Renal pelvis (tissue), 12 donors: ENCODE results near the gene SLC35B2. TPM values are rescaled to one million over a fixed set of nuclear protein-coding genes. Genes with fewer than 3 reads are reported as not detected.

Experiments
- DNase-seq: peaks from one replicate; pipeline ENCODE4 v3.0.0-alpha.2; 2013
- long read RNA-seq, 16 experiments: transcript quantifications; one replicate each; lab custom pipeline, GENCODE V29; 2026
- polyA plus RNA-seq, 3 donors: library from polyadenylated mRNA; unstranded; fragments of 120-200 nt; gene quantifications; one replicate each; pipeline ENCODE4 v1.2.1, GENCODE V29; 2013; ENCODE audit not compliant: insufficient read length in 3 of 3

The SLC35B2 gene, protein sequence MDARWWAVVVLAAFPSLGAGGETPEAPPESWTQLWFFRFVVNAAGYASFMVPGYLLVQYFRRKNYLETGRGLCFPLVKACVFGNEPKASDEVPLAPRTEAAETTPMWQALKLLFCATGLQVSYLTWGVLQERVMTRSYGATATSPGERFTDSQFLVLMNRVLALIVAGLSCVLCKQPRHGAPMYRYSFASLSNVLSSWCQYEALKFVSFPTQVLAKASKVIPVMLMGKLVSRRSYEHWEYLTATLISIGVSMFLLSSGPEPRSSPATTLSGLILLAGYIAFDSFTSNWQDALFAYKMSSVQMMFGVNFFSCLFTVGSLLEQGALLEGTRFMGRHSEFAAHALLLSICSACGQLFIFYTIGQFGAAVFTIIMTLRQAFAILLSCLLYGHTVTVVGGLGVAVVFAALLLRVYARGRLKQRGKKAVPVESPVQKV
- 10 to 100 TPM; 51.6 to 61.7 (median 55.8) TPM for polyA plus RNA-seq
- long read RNA-seq, donor 1, transcript SLC35B2-202 (4 exons, 2,043 nt), result major isoform, 27 of 30 reads
- long read RNA-seq, donor 1, partial matches to known transcripts, result 0 of 30 reads
- long read RNA-seq, donor 1, other reads (novel, unspliced or antisense), result 0 of 30 reads
- long read RNA-seq, donor 2, transcript SLC35B2-202 (4 exons, 2,043 nt), result major isoform, 40 of 40 reads
- long read RNA-seq, donor 2, partial matches to known transcripts, result 0 of 40 reads
- long read RNA-seq, donor 2, other reads (novel, unspliced or antisense), result 0 of 40 reads
- long read RNA-seq, donor 3, transcript SLC35B2-202 (4 exons, 2,043 nt), result major isoform, 21 of 22 reads
- long read RNA-seq, donor 3, partial matches to known transcripts, result 0 of 22 reads
- long read RNA-seq, donor 3, other reads (novel, unspliced or antisense), result 0 of 22 reads
- long read RNA-seq, donor 4, transcript SLC35B2-202 (4 exons, 2,043 nt), result major isoform, 25 of 26 reads
- long read RNA-seq, donor 4, partial matches to known transcripts, result 0 of 26 reads
- long read RNA-seq, donor 4, other reads (novel, unspliced or antisense), result 0 of 26 reads
- long read RNA-seq, donor 5, transcript SLC35B2-202 (4 exons, 2,043 nt), result major isoform, 21 of 21 reads
- long read RNA-seq, donor 5, partial matches to known transcripts, result 0 of 21 reads
- long read RNA-seq, donor 5, other reads (novel, unspliced or antisense), result 0 of 21 reads
- long read RNA-seq, donor 6, transcript SLC35B2-202 (4 exons, 2,043 nt), result major isoform, 26 of 28 reads
- long read RNA-seq, donor 6, partial matches to known transcripts, result 0 of 28 reads
- long read RNA-seq, donor 6, other reads (novel, unspliced or antisense), result 0 of 28 reads
- long read RNA-seq, donor 7, transcript SLC35B2-202 (4 exons, 2,043 nt), result major isoform, 41 of 48 reads
- long read RNA-seq, donor 7, partial matches to known transcripts, result 6 of 48 reads
- long read RNA-seq, donor 7, other reads (novel, unspliced or antisense), result 0 of 48 reads
- long read RNA-seq, donor 8, transcript SLC35B2-202 (4 exons, 2,043 nt), result major isoform, 10 of 10 reads
- long read RNA-seq, donor 8, partial matches to known transcripts, result 0 of 10 reads
- long read RNA-seq, donor 8, other reads (novel, unspliced or antisense), result 0 of 10 reads
- long read RNA-seq, donor 9, transcript SLC35B2-202 (4 exons, 2,043 nt), result major isoform, 25 of 26 reads
- long read RNA-seq, donor 9, partial matches to known transcripts, result 0 of 26 reads
- long read RNA-seq, donor 9, other reads (novel, unspliced or antisense), result 0 of 26 reads
- long read RNA-seq, donor 10, transcript SLC35B2-202 (4 exons, 2,043 nt), result major isoform, 20 of 27 reads
- long read RNA-seq, donor 10, partial matches to known transcripts, result 0 of 27 reads
- long read RNA-seq, donor 10, other reads (novel, unspliced or antisense), result 5 of 27 reads
- long read RNA-seq, donor 11, transcript SLC35B2-202 (4 exons, 2,043 nt), result major isoform, 13 of 15 reads
- long read RNA-seq, donor 11, partial matches to known transcripts, result 0 of 15 reads
- long read RNA-seq, donor 11, other reads (novel, unspliced or antisense), result 0 of 15 reads
- long read RNA-seq, donor 12, transcript SLC35B2-202 (4 exons, 2,043 nt), result major isoform, 36 of 38 reads
- long read RNA-seq, donor 12, partial matches to known transcripts, result 0 of 38 reads
- long read RNA-seq, donor 12, other reads (novel, unspliced or antisense), result 0 of 38 reads
- long read RNA-seq, donor 13, transcript SLC35B2-202 (4 exons, 2,043 nt), result major isoform, 12 of 12 reads
- long read RNA-seq, donor 13, partial matches to known transcripts, result 0 of 12 reads
- long read RNA-seq, donor 13, other reads (novel, unspliced or antisense), result 0 of 12 reads
- long read RNA-seq, donor 14, transcript SLC35B2-202 (4 exons, 2,043 nt), result major isoform, 41 of 44 reads
- long read RNA-seq, donor 14, partial matches to known transcripts, result 0 of 44 reads
- long read RNA-seq, donor 14, other reads (novel, unspliced or antisense), result 0 of 44 reads
- long read RNA-seq, donor 15, transcript SLC35B2-202 (4 exons, 2,043 nt), result major isoform, 38 of 51 reads
- long read RNA-seq, donor 15, partial matches to known transcripts, result 6 of 51 reads
- long read RNA-seq, donor 15, other reads (novel, unspliced or antisense), result 5 of 51 reads
- long read RNA-seq, donor 16, transcript SLC35B2-202 (4 exons, 2,043 nt), result major isoform, 32 of 40 reads
- long read RNA-seq, donor 16, partial matches to known transcripts, result 0 of 40 reads
- long read RNA-seq, donor 16, other reads (novel, unspliced or antisense), result 5 of 40 reads

DNA sequence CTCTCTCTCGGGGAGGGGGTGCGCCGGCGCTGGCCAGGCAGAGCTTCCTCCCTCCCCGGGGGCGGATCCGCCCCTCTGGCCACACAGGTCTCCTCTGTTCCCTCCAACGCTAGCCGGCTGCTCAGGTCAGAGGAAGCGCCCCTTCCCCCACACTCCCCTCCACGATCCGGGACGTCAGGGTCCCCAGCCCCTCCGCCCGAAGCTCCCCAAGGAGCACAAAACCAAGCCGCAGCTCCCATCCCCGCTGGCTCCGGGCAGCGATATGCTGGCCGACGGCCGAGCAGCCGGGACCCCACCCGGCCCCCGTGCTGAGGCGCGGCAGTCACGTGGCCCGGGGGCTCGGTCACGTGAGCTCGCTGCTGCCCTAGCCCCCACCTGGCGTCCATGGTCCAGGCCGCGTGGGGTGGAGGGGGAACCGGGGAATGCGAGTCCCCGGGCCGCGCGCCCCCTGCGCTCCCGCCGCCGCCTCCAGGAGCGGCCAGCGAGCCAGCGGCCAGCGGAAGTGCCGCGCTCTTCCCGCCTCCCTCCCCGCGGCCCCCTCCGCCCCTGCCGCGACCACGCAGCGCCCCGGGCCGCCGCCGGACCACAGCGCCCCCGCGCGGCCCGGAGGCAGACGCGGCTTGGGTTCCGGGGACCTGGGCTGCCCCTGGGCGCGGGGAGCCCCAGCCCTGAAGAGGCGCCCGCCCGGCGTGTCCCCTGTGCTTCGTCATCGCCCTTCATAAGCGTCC, at the start of gene SLC35B2:
TSS of gene SLC35B2 (minus strand) at position 504 of the 728 bp plus-strand sequence. CDS start at position 386, 118 bp downstream.
- DNase-seq, result peak; percentile 75

DNA sequence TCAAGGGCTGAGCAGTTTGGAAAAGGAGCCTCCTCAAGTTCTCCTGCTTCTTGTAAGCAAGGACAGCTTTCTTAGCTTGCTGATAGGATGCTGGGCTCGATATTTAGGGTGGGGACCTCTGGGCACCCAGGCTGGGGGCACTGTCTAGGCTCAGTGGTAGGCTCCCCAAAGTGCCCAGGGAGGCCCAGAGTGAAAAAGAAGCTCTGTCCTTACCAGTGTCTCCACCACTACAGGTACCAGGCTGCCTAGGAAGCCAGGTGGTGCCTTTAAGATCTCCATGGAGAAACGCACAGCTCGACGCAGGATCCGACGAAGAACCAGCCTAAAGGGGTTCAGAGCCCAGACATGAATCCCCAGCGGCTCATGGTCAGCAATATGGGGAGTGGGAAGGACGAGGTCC, 49.4 kb upstream of the SLC35B2 start:
- no peak for DNase-seq

DNA sequence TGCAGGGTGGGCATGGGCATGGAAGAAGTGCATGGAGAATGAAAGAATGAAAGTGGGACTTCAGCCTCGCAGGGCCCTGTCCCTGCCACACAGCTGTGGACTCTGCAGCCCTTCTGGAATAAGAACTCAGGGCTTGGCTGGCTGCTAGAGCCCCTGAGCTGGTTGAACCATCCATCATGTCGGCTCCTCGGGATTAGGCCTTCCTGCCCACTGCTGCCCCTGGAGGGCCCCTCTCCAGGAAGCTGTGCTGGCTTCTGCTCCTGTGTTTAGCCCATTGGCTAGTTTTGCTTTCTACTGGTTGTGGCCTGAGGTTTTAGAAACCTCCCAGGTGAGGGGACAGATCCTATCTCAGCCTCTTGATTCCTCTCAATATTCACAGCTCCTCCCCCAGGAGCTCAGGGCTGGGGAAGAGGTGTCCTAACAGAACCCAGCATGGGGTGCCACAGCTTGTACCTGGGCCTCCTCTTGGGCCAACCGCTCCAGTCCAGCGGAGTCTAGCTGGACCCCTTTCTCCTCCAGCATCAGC, 47.9 kb upstream of the SLC35B2 start:
- no peak for DNase-seq

DNA sequence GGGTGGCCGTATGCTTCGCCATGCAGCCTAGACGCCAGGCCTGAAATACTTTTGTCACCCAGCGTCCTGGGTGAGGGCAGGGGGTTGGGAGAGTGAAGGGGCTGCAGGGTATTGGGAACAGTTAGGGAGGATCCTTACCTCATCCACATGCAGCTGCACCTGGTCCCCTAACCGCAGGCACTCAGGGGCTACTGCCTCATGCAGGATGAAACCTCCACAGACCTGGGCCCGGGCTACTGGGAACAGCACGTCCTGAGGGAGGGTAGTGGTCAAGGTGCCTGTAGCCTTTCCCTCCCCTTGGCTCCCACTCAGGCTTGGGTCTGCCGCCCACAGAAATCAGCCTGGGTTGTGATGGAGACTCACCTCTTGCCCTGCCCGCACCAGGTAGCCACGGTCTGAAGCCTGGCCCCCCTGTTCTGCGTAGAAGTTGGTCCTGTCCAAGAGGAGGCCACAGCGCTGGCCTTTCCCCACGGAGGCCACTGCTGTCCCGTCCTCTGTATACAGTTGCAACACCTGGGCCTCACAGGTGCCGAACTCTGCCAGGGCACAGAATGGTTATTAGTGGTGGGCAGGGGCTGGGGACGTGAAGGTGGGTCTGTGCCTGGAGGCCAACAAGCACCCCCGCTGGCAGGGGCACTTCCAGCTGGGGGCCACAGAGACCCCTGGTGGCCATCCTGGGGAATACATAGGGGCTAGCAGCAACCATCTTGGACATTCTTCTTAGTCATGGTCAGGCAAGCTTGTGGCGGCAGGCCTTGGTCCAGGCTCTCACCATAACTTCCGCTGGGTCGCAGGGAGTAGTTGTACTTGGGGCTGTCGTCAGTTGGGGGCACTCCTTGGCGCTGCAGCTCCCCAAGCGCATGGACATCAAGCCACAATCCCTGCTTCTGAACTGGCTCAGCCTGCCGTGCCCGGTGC, 47.2 kb upstream of the SLC35B2 start:
- DNase-seq, result no peak

DNA sequence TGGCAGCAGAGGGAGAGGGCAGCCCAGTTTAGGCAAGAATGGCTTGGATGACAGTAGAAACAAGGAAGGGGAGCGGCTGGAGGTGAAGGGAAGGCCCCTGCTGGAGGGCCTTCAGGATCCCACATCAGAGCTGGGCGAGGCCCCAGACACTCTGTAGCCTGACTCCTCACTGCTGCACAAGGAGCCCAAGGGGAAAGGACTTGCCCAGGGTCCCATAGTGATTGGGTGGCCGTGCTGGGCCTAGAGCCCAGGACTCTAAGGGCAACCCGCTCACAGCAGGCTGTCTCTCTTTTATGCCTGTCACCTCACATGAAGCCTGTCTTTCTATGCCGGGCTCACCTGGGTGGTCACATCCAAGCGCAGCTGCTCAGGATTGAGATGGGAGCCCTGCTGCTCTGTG, 46.5 kb upstream of the SLC35B2 start:
- DNase-seq, result no peak

DNA sequence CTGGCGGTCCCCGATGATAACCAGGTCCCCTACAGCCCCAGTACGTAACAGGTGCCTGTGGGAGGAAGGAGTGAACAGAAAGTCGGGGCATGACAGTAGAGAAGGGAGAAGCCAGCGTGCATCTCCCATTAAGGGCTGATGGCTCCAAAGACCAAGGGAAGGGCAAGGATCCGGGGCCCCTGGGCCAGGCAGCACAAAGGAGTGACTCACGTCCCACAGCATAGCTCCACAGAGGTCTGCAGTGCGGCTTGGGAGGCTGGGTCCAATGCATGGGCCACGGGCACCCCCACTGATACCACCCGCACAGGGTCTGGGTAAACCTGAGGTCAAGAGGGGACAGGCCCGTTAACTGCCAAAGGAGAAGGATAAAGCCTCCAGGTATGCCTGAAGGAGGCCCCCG, 45.5 kb upstream of the SLC35B2 start:
- DNase-seq, result no peak

DNA sequence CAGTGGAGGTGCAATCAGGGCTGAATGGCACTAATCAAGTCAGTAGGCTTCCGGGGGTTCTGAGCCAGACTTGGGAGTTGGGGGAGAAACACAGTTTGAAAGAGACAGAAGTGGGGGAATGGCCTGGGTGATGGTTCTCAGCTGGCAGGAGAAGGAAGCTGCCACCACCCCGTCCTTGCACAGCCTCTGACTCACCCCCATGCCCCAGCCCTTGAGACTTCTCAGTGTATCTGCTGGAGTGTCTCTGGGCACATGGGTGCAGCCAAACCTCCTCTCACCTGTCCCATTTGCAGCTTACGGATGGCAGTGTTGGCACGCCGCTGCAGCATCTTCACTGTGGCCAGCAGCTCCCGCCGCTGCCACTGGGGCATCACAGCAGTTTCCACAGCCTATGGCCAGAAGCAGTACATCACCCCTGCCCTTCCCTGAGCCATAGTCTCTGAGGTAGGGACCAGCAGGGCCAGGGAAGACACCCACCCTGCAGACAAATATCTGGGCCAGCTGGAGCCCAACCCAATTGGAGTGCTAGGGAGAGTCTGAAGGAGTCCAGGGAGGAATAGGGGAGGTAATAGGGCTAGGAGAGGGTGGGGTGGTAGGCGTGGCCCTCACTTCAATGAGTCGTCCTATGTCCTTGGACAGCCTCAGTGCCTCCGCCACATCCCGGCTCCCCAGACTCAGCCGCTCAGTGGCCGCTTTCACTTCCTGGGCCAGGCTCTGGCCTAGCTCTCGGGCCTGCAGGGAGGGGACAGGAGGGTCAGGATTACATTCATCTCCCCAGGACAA, 44.6 kb upstream of the SLC35B2 start:
- no peak for DNase-seq

DNA sequence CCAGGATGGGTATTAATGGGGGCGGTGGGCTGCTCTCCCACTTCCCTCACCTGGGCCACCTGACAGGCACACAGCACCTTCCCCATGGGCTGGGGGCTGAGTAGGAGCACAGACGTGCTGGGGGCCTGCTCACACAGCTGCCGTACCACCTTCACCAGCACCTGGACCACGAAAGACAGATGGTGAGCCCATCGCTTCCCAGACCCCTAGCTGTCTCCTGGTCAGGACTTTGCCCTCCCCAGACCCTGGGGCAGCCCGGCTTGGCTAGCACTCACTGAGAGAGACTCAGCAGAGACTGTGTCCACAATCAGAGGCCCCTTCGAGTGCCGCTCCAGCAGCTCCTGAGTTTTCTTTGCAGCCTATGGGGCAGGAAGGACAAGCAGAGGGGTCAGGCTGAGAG, 43.8 kb upstream of the SLC35B2 start:
- no peak for DNase-seq

DNA sequence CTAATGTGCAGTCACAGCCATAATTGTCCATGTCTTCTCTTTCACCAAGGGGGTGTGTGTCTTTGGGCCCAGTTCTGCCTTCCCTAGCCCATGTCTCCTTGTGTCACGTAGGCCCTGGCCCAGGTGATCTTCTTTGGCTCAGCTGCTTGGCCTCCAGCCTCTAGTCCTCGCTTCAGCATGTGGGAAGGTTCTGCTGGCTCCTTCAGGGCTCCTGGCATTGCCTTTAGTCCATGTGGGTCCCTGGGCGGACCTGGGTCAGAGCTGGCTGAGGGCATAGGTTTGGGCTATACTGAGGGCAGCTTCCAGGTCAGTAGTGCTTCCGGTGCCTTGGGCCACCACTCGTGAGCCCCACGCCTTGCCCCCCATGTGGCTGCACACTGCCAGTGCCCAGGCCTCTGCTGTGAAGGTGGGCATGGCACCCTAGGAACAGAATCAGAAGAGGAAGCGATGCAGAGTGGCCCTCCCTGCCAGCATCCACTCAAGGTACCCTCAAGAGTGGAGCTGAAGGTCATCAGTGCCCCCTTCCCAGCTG, 43.0 kb upstream of the SLC35B2 start:
- DNase-seq, result no peak

DNA sequence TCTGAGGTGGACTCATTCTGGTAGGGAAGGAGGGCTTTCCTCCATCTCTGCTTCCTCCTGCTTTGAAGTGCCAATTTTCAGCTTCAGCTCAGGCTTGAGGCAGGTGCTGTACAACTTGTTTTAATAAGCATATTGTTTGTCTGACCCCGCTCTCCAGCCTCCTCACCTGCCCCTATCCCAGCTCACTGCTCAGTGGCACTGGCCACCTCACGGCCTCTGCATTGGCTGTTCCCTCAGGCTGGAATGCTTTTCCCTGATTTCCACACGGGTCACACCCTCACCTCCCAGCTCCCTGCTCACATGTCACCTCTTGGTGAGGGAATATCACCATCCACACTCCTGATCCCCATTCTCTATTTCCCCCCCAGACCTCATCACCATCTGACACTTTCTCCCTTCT, 41.5 kb upstream of the SLC35B2 start:
- no peak for DNase-seq

DNA sequence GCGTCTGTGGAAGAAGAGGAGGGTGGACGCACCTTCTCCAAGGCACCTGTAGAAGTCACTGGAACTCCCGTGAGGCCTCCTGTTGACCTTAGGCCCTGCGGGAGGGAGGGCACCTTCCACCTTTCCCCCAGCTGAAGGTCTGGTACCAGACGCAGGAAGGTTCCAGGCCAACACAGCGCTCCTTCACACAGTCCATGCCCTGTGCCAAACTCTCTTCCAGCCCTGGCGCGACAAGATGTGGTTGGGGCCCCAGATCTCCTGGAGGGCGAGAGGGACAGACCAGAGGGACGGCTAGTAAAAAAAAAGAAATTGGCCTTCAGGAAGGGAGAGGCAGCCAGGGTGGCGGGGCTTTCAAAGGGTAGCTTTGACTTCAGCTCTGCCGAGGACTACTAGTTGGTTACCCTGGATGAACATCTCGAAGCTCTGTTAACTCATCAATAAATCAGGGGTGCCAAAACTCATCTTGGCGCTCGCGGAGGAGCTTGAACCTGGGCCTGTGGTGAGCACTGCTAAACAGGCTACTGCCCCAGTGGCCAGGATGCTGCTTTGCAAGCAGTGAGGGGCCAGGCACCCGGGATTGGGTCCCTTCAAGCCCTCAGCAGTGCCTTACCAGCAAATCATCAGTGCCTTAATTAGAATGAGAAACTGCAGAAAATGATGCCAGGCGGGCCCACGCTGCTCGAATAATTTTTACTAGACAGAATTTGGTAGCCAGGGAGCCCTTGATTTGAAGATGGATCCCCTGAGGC, 40.9 kb upstream of the SLC35B2 start:
- DNase-seq, result no peak

DNA sequence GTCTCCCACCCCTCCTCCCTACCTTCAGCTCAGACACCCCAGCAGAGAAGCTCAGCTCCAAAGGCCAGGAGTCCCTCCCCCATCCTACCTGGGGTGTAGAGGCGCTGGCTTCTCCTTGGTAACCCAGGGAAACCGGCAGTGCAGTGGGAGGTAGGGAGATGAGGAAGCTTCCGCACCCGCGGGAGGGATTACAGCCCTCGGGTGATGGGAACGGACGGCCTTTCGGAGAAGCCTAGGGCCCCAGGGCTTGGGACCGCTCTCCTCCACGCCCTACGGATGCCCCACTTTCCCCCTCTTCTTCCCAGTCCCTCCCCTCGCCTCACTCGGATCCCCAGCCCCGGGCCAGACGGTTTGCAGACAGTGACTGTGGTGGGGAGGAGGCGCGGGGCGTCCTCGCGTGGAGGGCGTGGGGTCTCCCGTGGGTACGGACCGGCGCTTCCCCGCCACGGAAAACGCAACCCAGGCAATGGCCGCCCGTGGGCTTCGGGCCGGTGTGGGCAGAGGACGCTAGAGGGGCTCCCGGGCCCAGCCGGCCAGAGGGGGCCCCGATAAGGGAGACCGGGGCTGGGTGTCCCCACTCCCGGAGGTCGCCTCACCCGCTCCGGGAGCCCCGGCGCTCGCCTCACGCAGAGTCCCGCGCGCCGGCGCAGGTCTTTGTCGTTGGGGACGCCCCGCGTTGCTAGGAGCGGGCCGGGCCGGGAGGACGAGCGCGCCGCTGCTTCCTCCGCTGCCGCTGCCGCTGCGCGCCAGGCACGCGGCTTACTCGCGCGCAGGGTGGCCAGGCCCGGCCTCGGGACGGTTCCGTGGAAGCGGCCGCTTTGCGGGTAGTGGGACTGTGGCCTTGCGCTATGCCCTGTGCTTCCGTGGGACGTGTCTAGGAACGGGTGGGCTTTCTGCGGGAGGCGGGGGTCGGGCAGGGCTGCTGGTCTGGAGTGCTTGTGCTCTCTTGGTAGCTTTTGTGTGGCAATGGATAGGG, 40.0 kb upstream of the SLC35B2 start:
- peak; percentile 51 for DNase-seq
